Epithelial cell of prostate (primary cell): ENCODE results near the gene TMEM87B.

ENCODE experiments used
- DNase-seq: peaks from one replicate; pipeline ENCODE4 v3.0.0-alpha.2; 2011; ENCODE audit warnings: low read depth, low spot score
- H3K27ac ChIP-seq: fragments of 450-650 bp; 2 replicates; pipeline ENCODE4 v1.5.1; 2017; ENCODE audit warnings: mild to moderate bottlenecking

Gene TMEM87B

DNA sequence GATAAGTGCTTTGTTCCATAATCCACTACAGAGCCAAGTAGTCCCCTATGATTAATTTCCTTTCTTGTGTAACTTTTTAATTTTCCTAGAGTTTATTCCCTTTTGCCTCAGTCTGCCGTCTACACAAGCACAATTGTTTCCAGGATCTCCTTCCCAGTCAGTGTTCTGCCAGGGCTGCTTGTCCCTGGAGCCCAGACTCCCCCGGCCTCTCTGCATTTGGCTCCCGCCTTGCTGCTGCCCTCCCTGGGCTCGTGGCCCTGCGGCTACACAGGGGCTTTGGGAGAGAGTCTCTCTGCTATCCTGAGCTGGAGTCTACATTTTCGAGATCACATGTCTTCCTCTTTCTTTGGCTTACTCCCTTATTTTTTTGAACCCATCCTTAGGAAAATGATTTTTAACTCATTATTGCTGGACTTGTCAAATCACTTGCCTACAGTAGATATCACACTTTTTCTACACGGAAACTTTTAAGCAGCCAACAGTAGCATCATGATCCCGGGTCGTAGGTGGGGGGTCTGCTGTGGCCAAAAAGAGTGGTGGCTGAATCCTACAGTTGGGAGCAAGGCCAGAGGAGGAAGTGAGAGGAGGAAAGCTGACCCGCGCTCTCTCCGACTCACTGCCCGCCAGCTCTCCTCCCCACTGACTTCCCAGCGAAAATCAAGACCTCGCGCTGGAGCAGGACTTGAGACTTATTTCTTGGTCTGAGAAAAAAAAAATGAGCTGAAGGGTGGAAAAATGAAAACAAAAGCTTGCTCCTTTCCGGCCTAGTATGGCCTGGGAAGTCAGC is 92.5 kb downstream of the TMEM87B start:
- no peak for DNase-seq
- no peak overlapping the region for H3K27ac ChIP-seq

DNA sequence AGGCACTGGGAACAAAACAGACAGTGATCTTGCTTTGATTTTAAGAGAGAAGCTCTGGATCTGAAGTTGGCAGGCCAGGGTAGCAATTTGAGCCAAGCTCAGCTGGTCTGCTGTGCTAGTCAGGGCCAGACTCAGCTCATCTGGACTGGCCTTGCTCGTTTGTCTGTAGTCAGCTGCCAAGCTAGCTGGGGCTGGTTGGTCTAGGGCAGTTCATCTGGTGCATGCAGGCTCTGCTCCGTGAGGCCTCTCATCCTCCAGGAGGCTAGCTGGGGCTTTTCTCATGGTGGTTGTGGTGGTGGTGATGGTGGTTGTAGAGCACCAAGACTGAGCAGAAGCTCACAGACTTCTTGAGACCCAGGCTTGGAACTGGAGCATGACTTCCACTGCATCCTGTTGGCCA is 93.4 kb downstream of the TMEM87B start:
- DNase-seq = no peak
- no peak overlapping the region for H3K27ac ChIP-seq

DNA sequence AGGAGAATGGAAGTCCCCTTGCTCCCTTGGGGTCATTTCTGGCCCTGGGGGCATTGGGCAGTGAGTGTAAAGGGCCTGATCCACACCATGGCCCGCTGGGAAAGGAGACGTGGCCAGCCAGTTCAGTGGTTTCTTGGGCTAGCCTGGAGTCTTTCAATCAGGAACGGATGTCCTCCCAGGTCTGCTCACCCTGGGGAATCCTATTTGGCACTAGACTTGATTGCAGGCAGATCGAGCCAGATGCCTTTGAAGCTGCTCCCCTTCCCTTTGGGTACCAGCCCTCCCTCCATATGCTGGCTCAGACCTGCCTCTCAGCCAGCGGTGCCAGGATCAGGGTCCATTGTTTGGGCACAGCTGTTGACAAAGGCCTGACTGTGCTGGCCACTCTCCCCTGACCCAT is 94.1 kb downstream of the TMEM87B start:
- DNase-seq = no peak
- H3K27ac ChIP-seq = no peak overlapping the region

DNA sequence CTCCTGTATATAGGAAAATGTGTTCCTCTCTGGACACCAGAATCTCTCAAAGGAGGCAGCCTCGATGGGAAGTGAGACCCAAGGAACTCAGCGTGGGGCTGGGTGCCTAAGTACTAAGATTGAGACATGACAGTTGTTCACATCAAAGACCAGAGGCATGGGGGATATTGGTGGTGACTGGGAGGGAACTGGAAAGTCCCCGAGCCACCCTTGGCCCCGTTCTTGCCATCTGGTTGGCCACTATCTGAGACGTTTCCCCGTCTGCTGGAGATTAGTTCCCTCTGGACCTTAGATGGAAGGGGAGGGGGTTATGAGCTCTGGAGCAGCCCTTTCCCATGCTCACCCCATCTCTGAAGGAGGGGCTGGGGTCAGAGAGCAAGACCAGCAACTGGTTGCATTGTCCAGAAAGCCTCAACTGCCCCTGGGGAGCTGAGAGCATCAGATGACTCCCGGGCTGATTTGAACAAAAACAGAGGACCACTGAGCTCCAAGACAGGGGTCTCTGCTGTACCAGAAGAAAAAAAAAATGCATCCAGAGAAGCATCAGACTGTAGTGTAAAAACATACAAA is 94.9 kb downstream of the TMEM87B start:
- DNase-seq = no peak
- H3K27ac ChIP-seq = peak overlapping the region; percentile 62

DNA sequence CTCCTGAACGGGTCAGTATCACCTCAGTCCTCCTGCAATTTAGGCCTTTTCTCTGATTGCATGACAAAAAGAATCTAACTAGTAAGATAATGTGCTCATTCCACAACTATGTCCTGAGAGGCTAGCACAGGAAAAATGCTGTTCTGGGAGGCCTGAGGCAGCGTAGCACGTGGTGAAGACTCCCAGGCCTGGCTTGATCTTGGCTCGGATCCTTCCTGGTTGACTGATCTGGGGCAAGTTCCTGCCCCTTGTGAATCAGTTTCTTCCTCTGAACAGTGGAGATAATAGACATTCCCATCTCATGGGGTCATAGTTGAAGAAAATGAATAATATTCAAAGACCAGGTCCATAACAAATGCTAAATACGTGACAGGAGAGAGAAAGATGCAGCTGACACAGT is 95.4 kb downstream of the TMEM87B start:
- H3K27ac ChIP-seq = peak overlapping the region; percentile 62
- DNase-seq = peak; percentile 57

DNA sequence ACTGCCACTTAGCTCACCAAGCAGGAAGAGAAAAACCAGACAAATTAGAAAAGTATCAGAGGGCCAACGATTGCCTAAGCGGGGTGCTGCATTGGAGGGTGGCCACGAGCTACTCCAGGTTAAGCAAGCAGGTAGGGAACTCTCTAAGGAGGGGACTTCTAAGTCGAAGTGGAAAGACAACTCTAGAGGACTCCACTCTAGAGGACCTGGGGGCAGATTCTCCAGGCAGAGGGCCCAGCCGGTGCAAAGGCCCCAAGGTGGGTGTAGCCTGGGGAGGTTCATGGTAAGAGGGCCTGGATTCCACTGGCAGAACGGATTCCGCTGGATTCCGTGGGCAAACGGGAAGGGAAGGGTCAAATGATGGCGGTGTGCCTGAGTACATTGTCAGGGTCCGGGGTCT is 95.8 kb downstream of the TMEM87B start:
- no peak for DNase-seq
- H3K27ac ChIP-seq = peak overlapping the region; percentile 62

DNA sequence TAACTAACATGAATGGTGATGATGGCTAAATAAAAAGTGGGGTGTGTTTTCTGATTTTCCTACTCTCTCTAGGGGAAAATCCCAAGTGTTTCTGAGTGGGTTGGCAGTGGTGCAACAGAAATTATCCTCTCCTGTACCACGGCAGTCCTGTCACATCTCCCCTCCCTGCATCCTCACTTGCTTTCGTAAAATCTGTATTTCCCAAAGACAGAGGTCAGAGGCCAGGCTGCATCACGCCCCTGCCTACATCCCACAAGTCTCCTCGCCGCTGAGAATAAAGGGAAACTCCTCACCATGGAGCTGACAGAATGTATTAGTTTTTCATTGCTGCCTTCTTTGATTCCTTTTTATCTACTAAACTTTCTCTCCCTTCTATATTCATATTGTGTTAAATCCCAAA is 96.2 kb downstream of the TMEM87B start:
- no peak for DNase-seq
- peak overlapping the region; percentile 62 for H3K27ac ChIP-seq

DNA sequence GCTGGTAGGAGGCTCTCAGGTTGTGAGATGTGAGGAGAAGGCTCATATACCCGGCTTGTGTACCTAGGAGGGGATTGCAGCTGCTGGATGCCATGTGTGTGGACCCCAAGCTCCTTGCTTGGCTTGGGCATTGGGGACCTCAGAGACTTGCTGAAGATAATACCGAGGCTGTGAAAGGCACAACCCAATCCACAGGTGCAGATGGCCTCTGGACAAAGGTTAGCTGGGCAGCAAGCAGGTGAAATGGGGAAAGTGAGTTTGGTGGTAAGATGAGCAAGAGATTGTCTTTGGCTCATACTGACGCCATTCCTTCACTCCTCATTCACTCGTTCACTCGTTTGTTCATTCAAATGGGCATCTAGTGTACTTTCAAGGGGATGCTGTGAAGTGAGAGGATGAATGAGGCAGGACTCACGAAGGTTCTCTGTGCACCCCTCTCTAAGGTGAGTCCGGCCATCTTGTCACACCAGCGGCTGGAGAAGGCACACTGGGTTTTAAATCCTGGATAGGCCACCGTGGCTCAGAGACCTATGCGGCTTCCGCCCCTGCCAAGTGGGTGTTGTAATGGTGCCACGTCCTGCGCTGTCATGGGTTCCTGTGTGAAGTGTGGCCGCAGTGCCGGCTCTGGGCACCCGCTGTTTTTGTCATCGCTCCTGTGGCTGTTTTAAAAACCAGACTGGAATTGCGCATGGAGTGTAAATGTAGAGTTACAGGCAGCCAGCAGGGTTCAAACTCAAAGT is 96.8 kb downstream of the TMEM87B start:
- no peak for DNase-seq
- H3K27ac ChIP-seq = no peak overlapping the region

DNA sequence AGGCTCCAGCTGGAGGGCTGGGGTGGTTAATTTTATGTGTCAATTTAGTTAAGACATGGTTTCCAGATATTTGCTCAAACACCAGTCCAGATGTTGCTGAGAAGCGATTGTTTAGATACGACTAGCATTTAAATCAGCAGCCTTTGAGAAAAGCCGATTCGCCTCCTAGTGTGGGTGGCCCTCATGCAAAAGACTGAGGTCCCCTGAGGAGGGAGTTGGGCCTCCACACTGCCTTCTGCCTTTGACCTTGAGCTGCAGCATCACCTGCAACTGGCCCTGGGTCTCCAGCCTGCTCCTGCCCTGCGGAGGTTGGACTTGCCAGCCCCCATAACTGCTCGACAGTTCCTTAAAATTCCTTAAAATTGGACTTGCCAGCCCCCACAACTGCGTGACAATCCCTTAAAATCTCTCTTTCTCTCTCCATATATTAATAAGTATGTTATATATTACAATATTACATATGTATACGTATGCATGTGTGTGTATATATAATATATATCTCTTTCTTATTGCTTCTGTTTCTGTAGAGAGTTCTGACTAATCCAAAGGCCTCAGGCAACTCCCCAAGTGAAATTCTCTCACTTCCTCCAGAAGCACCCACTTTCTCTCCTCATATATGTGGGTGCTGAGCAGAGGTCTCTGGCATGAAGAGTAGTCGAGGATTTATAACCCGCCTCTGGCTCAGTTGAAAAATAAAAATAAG is 97.6 kb downstream of the TMEM87B start:
- no peak for DNase-seq
- H3K27ac ChIP-seq = no peak overlapping the region

DNA sequence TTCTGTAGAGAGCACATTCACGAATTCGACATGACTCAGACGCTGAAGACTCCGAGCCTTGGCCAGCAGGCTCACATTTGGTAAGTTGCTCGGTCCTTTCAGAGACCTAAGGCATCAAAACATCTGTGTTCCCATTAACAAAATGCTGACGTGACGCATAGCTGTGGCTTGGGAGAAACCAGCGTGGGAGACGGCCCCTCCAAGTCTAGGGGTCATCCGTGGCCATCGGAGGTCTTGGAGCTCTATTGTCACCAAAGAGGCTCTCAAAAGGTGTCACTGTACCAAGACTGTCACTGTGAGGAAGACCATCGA is 98.1 kb downstream of the TMEM87B start:
- no peak for DNase-seq
- H3K27ac ChIP-seq = no peak overlapping the region

DNA sequence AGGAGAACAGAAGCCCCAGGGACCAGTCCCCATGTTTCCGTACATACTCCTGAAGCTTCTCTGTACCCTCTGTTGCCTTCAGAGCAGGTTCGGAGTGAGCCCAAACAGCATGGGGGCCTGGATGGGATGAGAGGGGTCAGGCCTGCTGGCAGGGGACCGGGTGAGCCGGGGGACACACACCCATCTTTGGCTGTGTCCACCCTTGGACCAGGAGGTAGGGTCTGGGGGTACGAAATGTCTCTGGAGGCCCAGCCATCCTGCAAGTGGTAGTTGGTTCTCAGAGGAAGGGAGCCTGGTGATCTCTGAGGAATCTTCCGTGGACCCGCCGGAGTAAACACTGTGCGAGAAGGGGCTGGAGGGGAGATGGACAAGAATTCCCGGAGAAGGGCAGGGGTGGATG is 98.4 kb downstream of the TMEM87B start:
- H3K27ac ChIP-seq = no peak overlapping the region
- no peak for DNase-seq

DNA sequence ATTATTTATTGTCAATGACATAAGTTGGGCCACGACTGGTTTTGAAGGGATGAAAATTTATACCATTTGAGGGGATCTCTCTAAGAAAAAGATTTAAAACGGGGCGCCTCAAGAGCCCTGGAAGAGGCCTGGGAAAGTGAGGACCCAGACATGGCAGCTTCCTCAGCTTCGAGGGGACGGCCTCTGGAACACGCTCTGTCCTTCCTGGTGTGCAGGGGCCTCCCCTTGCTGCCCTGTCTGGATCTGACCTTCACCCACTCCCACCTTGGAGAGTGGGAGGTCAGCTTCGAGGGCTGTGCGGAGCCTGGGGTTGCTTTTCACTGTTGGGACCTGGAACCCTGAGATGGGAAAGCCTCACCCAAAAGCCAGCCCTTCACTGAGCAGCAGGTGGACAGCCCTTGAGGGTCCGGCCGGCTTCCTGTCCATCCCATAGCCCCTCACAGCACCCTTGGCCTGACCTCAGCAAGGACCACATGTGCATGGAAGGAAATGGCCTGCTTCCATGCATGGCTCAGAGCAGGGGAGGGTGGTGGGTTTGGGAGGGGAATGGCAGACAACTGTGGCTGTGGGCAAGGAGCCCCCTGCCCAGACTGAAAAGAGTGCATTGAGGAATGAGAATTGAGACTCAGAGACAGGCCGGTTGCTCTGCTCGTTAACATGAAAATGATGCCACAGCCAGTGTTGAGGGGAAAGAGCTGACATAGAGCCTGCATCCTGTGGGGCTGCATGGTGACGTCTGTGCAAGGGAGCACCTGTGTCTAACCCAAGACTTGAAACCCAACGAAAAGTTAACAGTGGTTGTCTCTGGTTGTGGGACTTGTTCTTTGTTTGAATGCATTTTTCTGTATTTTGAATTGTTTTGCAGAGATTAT is 99.4 kb downstream of the TMEM87B start:
- no peak overlapping the region for H3K27ac ChIP-seq
- DNase-seq = no peak

DNA sequence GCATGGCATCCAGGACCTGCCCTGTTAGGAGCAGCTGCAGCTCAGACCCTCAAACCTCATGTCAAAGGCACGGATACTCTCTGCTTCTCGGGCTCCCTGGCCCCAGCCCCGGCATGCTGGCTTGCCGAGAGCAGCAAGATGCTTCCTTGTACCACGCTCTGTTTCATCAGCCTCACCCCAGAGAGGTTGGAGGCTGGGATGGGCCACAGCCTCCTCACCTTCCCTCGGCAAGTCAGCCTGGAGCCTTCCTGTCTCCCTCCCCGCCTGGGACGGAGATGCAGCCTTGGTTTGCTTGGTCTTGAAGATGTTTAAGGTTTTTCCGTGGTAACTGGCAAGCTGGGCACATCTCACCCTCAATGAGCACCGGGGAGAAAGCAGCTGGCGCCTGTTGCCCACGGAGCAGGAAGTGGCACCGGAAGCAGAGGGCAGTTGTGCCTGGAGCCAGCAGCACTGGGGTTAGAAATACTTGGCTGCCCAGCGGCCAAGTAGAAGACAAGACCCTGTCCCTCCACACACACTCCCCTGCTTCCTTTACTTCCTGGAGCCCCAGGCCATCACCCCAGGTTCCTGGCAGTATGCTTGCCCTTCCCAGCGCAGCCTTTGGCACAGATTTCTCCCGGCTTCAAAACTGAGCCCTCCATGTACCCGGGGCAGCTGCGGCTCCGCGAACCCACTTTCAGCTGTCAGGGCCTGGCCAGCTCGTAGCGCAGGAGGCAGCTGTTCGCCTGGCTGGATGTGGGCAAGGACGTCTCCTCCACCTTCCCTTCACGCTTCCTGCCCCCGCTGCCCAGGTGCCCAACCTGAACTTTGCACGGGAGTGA is 100.5 kb downstream of the TMEM87B start:
- DNase-seq = no peak

DNA sequence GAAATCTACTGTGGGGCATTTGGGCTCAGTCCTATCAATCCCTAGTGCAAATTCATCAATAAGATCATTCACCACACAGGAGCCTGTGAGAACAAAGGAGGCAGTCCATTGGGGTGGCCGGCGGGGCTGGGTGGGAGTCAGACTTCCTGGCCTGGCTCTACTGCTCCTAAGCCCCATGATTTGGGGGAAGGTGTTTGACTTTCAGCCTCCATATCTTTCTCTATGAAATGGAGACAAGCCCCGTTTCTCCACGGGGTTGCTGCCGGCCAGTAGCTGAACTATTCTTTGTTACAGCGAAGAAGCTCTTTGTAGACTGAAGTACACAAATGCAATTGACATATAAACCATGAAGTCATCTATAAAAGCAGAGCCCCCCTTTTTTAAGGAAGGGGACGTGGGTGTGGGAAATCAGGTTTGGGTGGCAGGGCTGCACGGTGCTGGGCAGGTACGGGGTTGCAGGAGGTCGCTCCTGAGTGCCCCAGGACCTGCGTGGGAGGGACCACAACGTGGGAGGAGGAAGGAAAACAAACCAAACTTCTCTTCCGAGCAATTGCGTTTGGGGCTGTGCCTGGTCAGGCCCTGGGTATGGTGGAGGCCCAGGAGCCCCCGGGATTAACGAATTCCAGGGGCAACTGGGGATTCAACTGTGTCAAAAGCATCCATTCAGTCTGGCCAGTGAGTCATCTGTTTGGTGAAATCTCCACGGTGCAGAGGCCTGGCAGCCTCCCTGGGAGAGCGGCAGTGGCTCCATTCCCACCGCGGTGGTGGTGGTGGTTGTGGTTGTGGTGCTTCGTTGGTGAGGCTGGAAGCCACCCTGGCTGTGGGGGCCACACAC is 101.3 kb downstream of the TMEM87B start:
- no peak overlapping the region for H3K27ac ChIP-seq
- DNase-seq = no peak

More for the DNA sequence above, 100.5 kb downstream of the TMEM87B start:
- H3K27ac ChIP-seq = no peak overlapping the region

DNA sequence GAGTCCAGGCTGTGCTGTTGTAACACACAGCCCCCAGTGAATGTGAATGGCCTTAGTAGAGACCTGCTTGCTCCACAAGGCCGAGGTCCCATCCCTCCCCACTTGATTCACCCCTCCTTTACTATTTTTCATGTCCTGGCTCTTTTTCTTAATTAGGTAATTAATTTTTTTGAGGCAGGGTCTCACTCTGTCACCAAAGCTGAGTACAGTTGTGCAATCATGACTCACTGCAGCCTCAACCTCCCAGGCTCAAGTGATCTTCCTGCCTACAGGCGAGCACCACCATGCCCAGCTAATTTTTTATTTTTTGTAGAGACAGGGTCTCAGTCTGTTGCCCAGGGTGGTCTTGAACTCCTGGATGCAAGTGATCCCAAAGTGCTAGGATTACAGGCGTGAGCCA is 102.4 kb downstream of the TMEM87B start:
- H3K27ac ChIP-seq = no peak overlapping the region
- DNase-seq = no peak

DNA sequence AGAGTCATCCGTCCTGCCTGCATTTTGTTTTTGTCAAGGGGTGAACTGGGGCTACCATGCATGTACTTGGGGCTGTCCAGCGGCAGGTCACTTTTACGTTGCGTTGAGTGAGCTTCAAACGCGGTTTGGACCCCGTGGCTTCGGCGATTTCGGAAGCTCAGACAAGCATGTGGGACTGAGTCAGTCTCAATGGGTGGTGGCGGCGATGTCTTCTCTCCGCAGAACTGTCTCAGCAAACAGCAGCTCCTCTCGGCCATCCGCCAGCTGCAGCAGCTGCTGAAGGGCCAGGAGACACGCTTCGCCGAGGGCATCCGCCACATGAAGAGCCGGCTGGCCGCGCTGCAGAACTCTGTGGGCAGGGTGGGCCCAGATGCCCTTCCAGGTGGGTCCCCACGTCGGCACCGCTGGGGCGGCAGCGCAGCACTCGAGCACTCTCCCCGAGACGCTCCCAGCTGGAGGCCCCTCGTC is 104.4 kb downstream of the TMEM87B start:
- no peak overlapping the region for H3K27ac ChIP-seq
- DNase-seq = no peak

DNA sequence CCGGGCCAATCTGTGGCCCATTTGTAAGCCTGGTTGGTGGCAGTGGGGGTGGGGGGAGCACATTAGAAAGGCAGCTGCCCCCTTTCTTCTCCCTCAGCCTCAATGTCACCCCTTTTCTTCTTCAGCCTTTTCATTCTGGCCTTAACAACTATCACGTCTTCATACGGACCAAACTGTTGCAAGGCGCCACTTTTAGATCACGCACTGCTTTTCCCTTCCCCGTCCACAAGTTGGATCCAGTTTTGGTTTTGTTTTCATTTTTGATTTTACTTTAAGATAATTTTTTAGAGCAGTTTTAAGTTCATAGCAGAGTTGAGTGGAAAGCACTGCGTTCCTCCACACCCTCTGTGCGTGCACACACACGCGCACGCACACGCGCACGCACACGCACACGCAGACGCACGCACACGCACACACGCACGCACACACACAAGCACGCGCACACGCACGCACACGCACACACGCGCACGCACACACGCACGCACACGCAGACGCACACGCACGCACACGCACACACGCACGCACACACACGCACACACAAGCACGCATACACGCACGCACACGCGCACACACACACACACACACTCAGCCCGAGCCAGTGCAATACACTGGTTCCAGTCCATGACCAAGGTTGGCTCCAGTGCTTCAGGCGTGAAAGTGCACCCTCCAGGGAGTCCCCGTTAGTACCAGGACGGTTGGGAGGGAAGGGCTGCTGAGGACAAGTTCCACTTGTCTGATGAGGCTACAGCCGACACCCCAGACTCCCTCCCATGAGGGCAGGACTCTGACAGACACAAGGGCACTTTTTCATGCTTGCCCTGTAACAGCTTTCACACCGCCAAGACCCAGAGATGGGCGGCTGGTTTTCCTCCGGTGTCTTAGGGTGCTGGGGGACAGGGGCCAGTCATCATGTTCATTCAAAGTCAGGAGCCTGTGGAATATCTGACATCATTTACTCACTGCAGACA is 105.5 kb downstream of the TMEM87B start:
- DNase-seq = no peak
- H3K27ac ChIP-seq = no peak overlapping the region
